Measurements from ENCODE around the gene ARHGEF26. TPM values are rescaled to one million over a fixed set of nuclear protein-coding genes. Genes with fewer than 3 reads are reported as not detected.
"Not testable (repeated sequence)": the region's sequence is repeated elsewhere in the genome, so short reads cannot be mapped to it uniquely, and the experiment has no call there.

ARHGEF26 gene
- total RNA-seq, 1 experiment from 2014 or later = 14.1 TPM

GRCh38 chr3:154086286-154086685 lies 34.9 kb upstream of the ARHGEF26 start (continued):
- TF ChIP-seq ZNF425 (CRISPR knock-in tag; conservative IDR thresholded peaks at IDR 0.05) (no peak), RORB (CRISPR knock-in tag; IDR thresholded peaks at IDR 0.05) (no peak), AFF4 (CRISPR knock-in tag; IDR thresholded peaks at IDR 0.05; ENCODE audit: borderline replicate concordance) (no peak), NR3C1 (CRISPR knock-in tag; conservative IDR thresholded peaks at IDR 0.05; ENCODE audit: low read depth) (no peak)

GRCh38 chr3:154087756-154088480 lies 33.3 kb upstream of the ARHGEF26 start:
- Mint-ChIP-seq H3K36me3 (peaks cover 14% of the 10 kb centered on the region), H3K9me3 (peaks cover 27% of the 10 kb centered on the region), H3K4me1 (peaks cover 16% of the 10 kb centered on the region)
- ATAC-seq; H3K27ac Mint-ChIP-seq; DNase-seq (ENCODE audit: low spot score); H3K4me3 Mint-ChIP-seq; CTCF ChIA-PET; H3K27me3 Mint-ChIP-seq (ENCODE audit: low read depth): not testable (repeated sequence)
- POLR2A ChIA-PET = interaction anchor here (0.5 kb wide), 1 partner anchor 36 kb away, joined by 4 read pairs; no protein-coding TSS in a partner anchor

- Mint-ChIP-seq H3K9me3 (peaks cover 16% of the 10 kb centered on the region), H3K36me3 (peaks cover 9% of the 10 kb centered on the region), H3K27me3 (ENCODE audit: low read depth) (no peaks in the 10 kb centered on the region), H3K27ac (no peak overlapping the region), H3K4me1 (peaks cover 16% of the 10 kb centered on the region), H3K4me3 (no peak overlapping the region)
- ChIA-PET POLR2A (interaction anchor here (0.6 kb wide), 1 partner anchor 56 kb away, joined by 4 read pairs; no protein-coding TSS in a partner anchor), CTCF (no interaction called here)
- TF ChIP-seq SOX15 (CRISPR knock-in tag; IDR thresholded peaks at IDR 0.05) (no peak), HMGXB4 (CRISPR knock-in tag; IDR thresholded peaks at IDR 0.05) (no peak), SMAD3 (CRISPR knock-in tag; IDR thresholded peaks at IDR 0.05; ENCODE audit: borderline replicate concordance) (no peak), SP1 (CRISPR knock-in tag; conservative IDR thresholded peaks at IDR 0.05) (no peak), OVOL2 (CRISPR knock-in tag; IDR thresholded peaks at IDR 0.05; ENCODE audit: borderline replicate concordance) (no peak), ERG (CRISPR knock-in tag; IDR thresholded peaks at IDR 0.05) (no peak), ZNF121 (CRISPR knock-in tag; IDR thresholded peaks at IDR 0.05) (no peak), AFF4 (CRISPR knock-in tag; IDR thresholded peaks at IDR 0.05; ENCODE audit: borderline replicate concordance) (no peak)
- no peak for DNase-seq (ENCODE audit: low spot score)
- no peak; the same call in 1 of the 2 replicates for ATAC-seq
Observed at GRCh38 chr3:154089421-154090420, 31.5 kb upstream of the ARHGEF26 start.

Measured in WTC11 (cell line).